ENCODE data around the gene PAQR3.

DNA sequence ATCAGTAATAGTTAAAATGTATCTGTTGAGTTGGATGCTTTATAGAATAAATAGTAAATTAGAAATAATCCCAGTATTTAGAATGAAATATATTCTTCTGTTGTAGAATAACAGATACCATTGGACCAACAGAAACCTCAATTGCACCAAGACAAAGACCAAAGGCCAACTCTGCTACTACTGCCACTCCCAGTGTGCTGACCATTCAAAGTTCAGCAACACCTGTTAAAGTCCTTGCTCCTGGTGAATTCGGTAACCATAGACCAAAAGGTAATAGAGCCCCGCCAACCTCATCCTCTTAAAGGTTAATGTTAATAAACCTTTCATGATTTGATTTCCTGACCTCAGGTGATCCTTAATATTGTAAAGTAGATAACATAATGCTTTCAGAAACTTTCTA is 73.8 kb downstream of the PAQR3 start:
- TF ChIP-seq POLR2AphosphoS5 (IDR thresholded peaks at IDR 0.05; ENCODE audit: low read depth, low read length) (no peak), TCF7L2 (IDR thresholded peaks at IDR 0.05; ENCODE audit: low read depth, low read length) (no peak), SIN3A (IDR thresholded peaks at IDR 0.05; ENCODE audit: borderline replicate concordance, insufficient read depth, low read depth, low read length) (no peak)
- TF ChIP-seq, protein P1, sequence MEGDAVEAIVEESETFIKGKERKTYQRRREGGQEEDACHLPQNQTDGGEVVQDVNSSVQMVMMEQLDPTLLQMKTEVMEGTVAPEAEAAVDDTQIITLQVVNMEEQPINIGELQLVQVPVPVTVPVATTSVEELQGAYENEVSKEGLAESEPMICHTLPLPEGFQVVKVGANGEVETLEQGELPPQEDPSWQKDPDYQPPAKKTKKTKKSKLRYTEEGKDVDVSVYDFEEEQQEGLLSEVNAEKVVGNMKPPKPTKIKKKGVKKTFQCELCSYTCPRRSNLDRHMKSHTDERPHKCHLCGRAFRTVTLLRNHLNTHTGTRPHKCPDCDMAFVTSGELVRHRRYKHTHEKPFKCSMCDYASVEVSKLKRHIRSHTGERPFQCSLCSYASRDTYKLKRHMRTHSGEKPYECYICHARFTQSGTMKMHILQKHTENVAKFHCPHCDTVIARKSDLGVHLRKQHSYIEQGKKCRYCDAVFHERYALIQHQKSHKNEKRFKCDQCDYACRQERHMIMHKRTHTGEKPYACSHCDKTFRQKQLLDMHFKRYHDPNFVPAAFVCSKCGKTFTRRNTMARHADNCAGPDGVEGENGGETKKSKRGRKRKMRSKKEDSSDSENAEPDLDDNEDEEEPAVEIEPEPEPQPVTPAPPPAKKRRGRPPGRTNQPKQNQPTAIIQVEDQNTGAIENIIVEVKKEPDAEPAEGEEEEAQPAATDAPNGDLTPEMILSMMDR (IDR thresholded peaks at IDR 0.05), result no peak
- TF ChIP-seq, protein P2, sequence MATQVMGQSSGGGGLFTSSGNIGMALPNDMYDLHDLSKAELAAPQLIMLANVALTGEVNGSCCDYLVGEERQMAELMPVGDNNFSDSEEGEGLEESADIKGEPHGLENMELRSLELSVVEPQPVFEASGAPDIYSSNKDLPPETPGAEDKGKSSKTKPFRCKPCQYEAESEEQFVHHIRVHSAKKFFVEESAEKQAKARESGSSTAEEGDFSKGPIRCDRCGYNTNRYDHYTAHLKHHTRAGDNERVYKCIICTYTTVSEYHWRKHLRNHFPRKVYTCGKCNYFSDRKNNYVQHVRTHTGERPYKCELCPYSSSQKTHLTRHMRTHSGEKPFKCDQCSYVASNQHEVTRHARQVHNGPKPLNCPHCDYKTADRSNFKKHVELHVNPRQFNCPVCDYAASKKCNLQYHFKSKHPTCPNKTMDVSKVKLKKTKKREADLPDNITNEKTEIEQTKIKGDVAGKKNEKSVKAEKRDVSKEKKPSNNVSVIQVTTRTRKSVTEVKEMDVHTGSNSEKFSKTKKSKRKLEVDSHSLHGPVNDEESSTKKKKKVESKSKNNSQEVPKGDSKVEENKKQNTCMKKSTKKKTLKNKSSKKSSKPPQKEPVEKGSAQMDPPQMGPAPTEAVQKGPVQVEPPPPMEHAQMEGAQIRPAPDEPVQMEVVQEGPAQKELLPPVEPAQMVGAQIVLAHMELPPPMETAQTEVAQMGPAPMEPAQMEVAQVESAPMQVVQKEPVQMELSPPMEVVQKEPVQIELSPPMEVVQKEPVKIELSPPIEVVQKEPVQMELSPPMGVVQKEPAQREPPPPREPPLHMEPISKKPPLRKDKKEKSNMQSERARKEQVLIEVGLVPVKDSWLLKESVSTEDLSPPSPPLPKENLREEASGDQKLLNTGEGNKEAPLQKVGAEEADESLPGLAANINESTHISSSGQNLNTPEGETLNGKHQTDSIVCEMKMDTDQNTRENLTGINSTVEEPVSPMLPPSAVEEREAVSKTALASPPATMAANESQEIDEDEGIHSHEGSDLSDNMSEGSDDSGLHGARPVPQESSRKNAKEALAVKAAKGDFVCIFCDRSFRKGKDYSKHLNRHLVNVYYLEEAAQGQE (IDR thresholded peaks at IDR 0.05; ENCODE audit: insufficient read depth in 1 of 2, low read depth in 2 of 2, low read length in 1 of 2), result no peak
